Measurements from ENCODE around the gene PAX3. TPM values are rescaled to one million over a fixed set of nuclear protein-coding genes. Genes with fewer than 3 reads are reported as not detected.

The PAX3 gene
- total and polyA plus RNA-seq, 4 donors, result not detected

- no peak for TF ChIP-seq REST (IDR thresholded peaks at IDR 0.05)
- TF ChIP-seq YY1 (IDR thresholded peaks at IDR 0.05), result no peak
- no peak for TF ChIP-seq FOXA1 (IDR thresholded peaks at IDR 0.05)
- no peak for TF ChIP-seq SP1 (IDR thresholded peaks at IDR 0.05)
- no peak for TF ChIP-seq MAX (IDR thresholded peaks at IDR 0.05)
- no peak for TF ChIP-seq TAF1 (conservative IDR thresholded peaks at IDR 0.05)
- no peak for TF ChIP-seq HNF4A (conservative IDR thresholded peaks at IDR 0.05)
- TF ChIP-seq NR2F2 (IDR thresholded peaks at IDR 0.05), result no peak
- TF ChIP-seq FOXA2 (IDR thresholded peaks at IDR 0.05), result no peak
- TF ChIP-seq CTCF (IDR thresholded peaks at IDR 0.05; ENCODE audit: low read depth, low read length, missing input control), result no peak
- Histone ChIP-seq H3K36me3 (ENCODE audit: control insufficient read depth in 4 of 4, insufficient read depth in 3 of 4, low read depth in 1 of 4, low read length in 3 of 4) (no peaks in the 10 kb centered on the region), H3K27me3 (ENCODE audit: control insufficient read depth in 4 of 4, insufficient read depth in 4 of 4, low read length in 3 of 4) (peaks cover 15 to 34% (median 21%) of the 10 kb centered on the region in 4 donors), H3K27ac (ENCODE audit: low read depth in 1 of 2, low read length in 2 of 2) (no peak overlapping the region), H3K9ac (ENCODE audit: low read depth in 1 of 2, low read length in 2 of 2) (no peak overlapping the region), H3K4me1 (ENCODE audit: control insufficient read depth in 4 of 4, insufficient read depth in 4 of 4, low read length in 3 of 4) (peaks cover 15 to 35% (median 29%) of the 10 kb centered on the region in 4 donors), H3K4me3 (ENCODE audit: low read depth in 1 of 3, low read length in 3 of 3) (no peak overlapping the region), H3K9me3 (ENCODE audit: control insufficient read depth in 4 of 4, low read length in 3 of 4) (peaks cover 0 to 4% (median under 1%) of the 10 kb centered on the region in 4 donors)
- WGBS, result 10% methylated on average over 24 of the region's 24 CpGs
- no peak for DNase-seq (ENCODE audit: low spot score)
These were observed 4.4 kb upstream of the PAX3 start for GRCh38 chr2:222303045-222303827.

GRCh38 chr2:222302178-222303018, 3.6 kb upstream of the PAX3 start:
- peaks cover 0 to 4% (median under 1%) of the 10 kb centered on the region in 4 donors for H3K9me3 ChIP-seq (ENCODE audit: control insufficient read depth in 4 of 4, low read length in 3 of 4)
- H3K36me3 ChIP-seq (ENCODE audit: control insufficient read depth in 4 of 4, insufficient read depth in 3 of 4, low read depth in 1 of 4, low read length in 3 of 4), result no peaks in the 10 kb centered on the region
- TF ChIP-seq FOXA1 (IDR thresholded peaks at IDR 0.05) (no peak), FOXA2 (IDR thresholded peaks at IDR 0.05) (no peak), EGR1 (IDR thresholded peaks at IDR 0.05; ENCODE audit: low read depth in 2 of 2) (no peak), MAX (IDR thresholded peaks at IDR 0.05) (no peak), REST (IDR thresholded peaks at IDR 0.05) (no peak), RXRA (IDR thresholded peaks at IDR 0.05) (no peak), SP1 (IDR thresholded peaks at IDR 0.05) (no peak), ZBTB33 (IDR thresholded peaks at IDR 0.05) (no peak), HNF4A (conservative IDR thresholded peaks at IDR 0.05) (no peak), HNF4G (IDR thresholded peaks at IDR 0.05) (no peak), TAF1 (conservative IDR thresholded peaks at IDR 0.05) (no peak), ATF3 (IDR thresholded peaks at IDR 0.05) (no peak)
- H3K27me3 ChIP-seq (ENCODE audit: control insufficient read depth in 4 of 4, insufficient read depth in 4 of 4, low read length in 3 of 4), result peaks cover 20 to 36% (median 21%) of the 10 kb centered on the region in 4 donors
- H3K4me3 ChIP-seq (ENCODE audit: low read depth in 1 of 3, low read length in 3 of 3), result no peak overlapping the region
- 5% methylated on average over 39 of the region's 39 CpGs for WGBS
- no peak overlapping the region for H3K27ac ChIP-seq (ENCODE audit: low read depth in 1 of 2, low read length in 2 of 2)
- peaks cover 15 to 36% (median 33%) of the 10 kb centered on the region in 4 donors for H3K4me1 ChIP-seq (ENCODE audit: control insufficient read depth in 4 of 4, insufficient read depth in 4 of 4, low read length in 3 of 4)
- DNase-seq (ENCODE audit: low spot score), result no peak
- H3K9ac ChIP-seq (ENCODE audit: low read depth in 1 of 2, low read length in 2 of 2), result no peak overlapping the region
